ENCODE results near the gene AMN1.
"Not testable (repeated sequence)": the region's sequence is repeated elsewhere in the genome, so short reads cannot be mapped to it uniquely, and the experiment has no call there.

Gene AMN1

GRCh38 chr12:31705621-31706020 lies 23.2 kb downstream of the AMN1 start:
- TF ChIP-seq CTCF (conservative IDR thresholded peaks at IDR 0.05; ENCODE audit: low read depth, low read length) = no peak
- H3K4me3 ChIP-seq (ENCODE audit: low read length) = no peak overlapping the region
- no peak for DNase-seq (ENCODE audit: low read depth)

GRCh38 chr12:31702047-31702446 lies 26.8 kb downstream of the AMN1 start:
- no peak overlapping the region for H3K4me3 ChIP-seq (ENCODE audit: low read length)
- TF ChIP-seq CTCF (conservative IDR thresholded peaks at IDR 0.05; ENCODE audit: low read depth, low read length) = peak; percentile 46
- DNase-seq (ENCODE audit: low read depth) = peak; percentile 41

- DNase-seq (ENCODE audit: low read depth); H3K4me3 ChIP-seq (ENCODE audit: low read length): not testable (repeated sequence)
Measured at GRCh38 chr12:31689921-31690320, 38.9 kb downstream of the AMN1 start.

GRCh38 chr12:31687101-31687527 lies 41.7 kb downstream of the AMN1 start:
- no peak for DNase-seq (ENCODE audit: low read depth)
- TF ChIP-seq CTCF (conservative IDR thresholded peaks at IDR 0.05; ENCODE audit: low read depth, low read length) = no peak
- no peak overlapping the region for H3K4me3 ChIP-seq (ENCODE audit: low read length)

- no peak overlapping the region for H3K4me3 ChIP-seq (ENCODE audit: low read length)
- no peak for DNase-seq (ENCODE audit: low read depth)
- no peak for TF ChIP-seq CTCF (conservative IDR thresholded peaks at IDR 0.05; ENCODE audit: low read depth, low read length)
Measured at GRCh38 chr12:31685801-31686200, 43.0 kb downstream of the AMN1 start.

- DNase-seq (ENCODE audit: low read depth) = peak; percentile 39
- peak; percentile 70 for TF ChIP-seq CTCF (conservative IDR thresholded peaks at IDR 0.05; ENCODE audit: low read depth, low read length)
- no peak overlapping the region for H3K4me3 ChIP-seq (ENCODE audit: low read length)
Measured at GRCh38 chr12:31682136-31682962, 46.5 kb downstream of the AMN1 start.

- no peak overlapping the region for H3K4me3 ChIP-seq (ENCODE audit: low read length)
- no peak for DNase-seq (ENCODE audit: low read depth)
- TF ChIP-seq CTCF (conservative IDR thresholded peaks at IDR 0.05; ENCODE audit: low read depth, low read length) = no peak
Measured at GRCh38 chr12:31672521-31672920, 56.3 kb downstream of the AMN1 start.

GRCh38 chr12:31669582-31669981 lies 59.2 kb downstream of the AMN1 start:
- H3K4me3 ChIP-seq (ENCODE audit: low read length); DNase-seq (ENCODE audit: low read depth): not testable (repeated sequence)

Data from retinal pigment epithelial cell (primary cell).